Keratinocyte (primary cell): ENCODE data around the gene LENG9. TPM values are rescaled to one million over a fixed set of nuclear protein-coding genes. Genes with fewer than 3 reads are reported as not detected.

ENCODE experiments used
- DNase-seq: peaks from one replicate; pipeline ENCODE4 v3.0.0-alpha.2; 2011; ENCODE audit warnings: low read depth, missing footprints, low spot score
- FAIRE-seq: peaks from 2 replicates; lab custom pipeline; 2011; peaks lifted over from hg19 to GRCh38; lab: Jason Lieb, UNC
- H2AFZ ChIP-seq: 2 replicates; pipeline ENCODE4 v1.6.0; 2012; ENCODE audit warnings: low read length, control low read depth, inconsistent platforms; ENCODE audit not compliant: control insufficient read depth
- H3K27ac ChIP-seq: 2 replicates; pipeline ENCODE4 v1.5.1; 2011; ENCODE audit warnings: low read length; ENCODE audit not compliant: control insufficient read depth, insufficient read depth
- H3K27me3 ChIP-seq: 3 replicates; pipeline ENCODE4 v1.6.0; 2011; ENCODE audit warnings: low read length; ENCODE audit not compliant: control insufficient read depth, insufficient read depth; ENCODE audit errors: extremely low read depth
- H3K36me3 ChIP-seq, 2 experiments: 2 replicates in 1 of 2; 3 replicates in 1 of 2; pipeline ENCODE4 v1.5.1; 2011; ENCODE audit warnings: low read length in 2 of 2, mild to moderate bottlenecking in 1 of 2; ENCODE audit not compliant: control insufficient read depth in 2 of 2, insufficient read depth in 2 of 2; ENCODE audit errors: extremely low read depth in 1 of 2
- H3K4me1 ChIP-seq: 3 replicates; pipeline ENCODE4 v1.5.1; 2011; ENCODE audit warnings: low read length; ENCODE audit not compliant: control insufficient read depth, insufficient read depth; ENCODE audit errors: extremely low read depth
- H3K4me2 ChIP-seq: 3 replicates; pipeline ENCODE4 v1.6.0; 2011; ENCODE audit warnings: low read depth, low read length; ENCODE audit not compliant: control insufficient read depth, insufficient read depth; ENCODE audit errors: extremely low read depth
- H3K4me3 ChIP-seq, 3 experiments: fragments of 200-600 bp in 1 of 3; sonication (generic) in 1 of 3; 2 replicates in 2 of 3; 3 replicates in 1 of 3; pipeline ENCODE4 v1.5.1; 2011 to 2016; ENCODE audit warnings: low read length in 3 of 3, mild to moderate bottlenecking in 3 of 3, control low read depth in 2 of 3, inconsistent platforms in 1 of 3, low read depth in 1 of 3, mixed read lengths in 1 of 3, mixed run types in 1 of 3, moderate library complexity in 1 of 3; ENCODE audit not compliant: control insufficient read depth in 2 of 3, insufficient read depth in 2 of 3; ENCODE audit errors: extremely low read depth in 1 of 3
- H3K79me2 ChIP-seq: 2 replicates; pipeline ENCODE4 v1.6.0; 2012; ENCODE audit warnings: low read length; ENCODE audit not compliant: control insufficient read depth, insufficient read depth
- H3K9ac ChIP-seq: 3 replicates; pipeline ENCODE4 v1.6.0; 2011; ENCODE audit warnings: low read length; ENCODE audit not compliant: control insufficient read depth, insufficient read depth; ENCODE audit errors: extremely low read depth
- H3K9me1 ChIP-seq: 3 replicates; pipeline ENCODE4 v1.6.0; 2011; ENCODE audit warnings: low read length; ENCODE audit not compliant: control insufficient read depth, insufficient read depth; ENCODE audit errors: extremely low read depth
- H3K9me3 ChIP-seq: 2 replicates; pipeline ENCODE4 v1.5.1; 2012; ENCODE audit warnings: low read depth, low read length; ENCODE audit not compliant: control insufficient read depth
- H4K20me1 ChIP-seq: 3 replicates; pipeline ENCODE4 v1.6.0; 2011; ENCODE audit warnings: low read length; ENCODE audit not compliant: control insufficient read depth, insufficient read depth; ENCODE audit errors: extremely low read depth
- CTCF ChIP-seq, 3 experiments: IDR thresholded peaks in 1 of 3; conservative IDR thresholded peaks in 1 of 3; optimal IDR thresholded peaks in 1 of 3; 2 replicates in 2 of 3; 3 replicates in 1 of 3; pipeline versions ENCODE3 to v1.5.1; 2011; ENCODE audit warnings: low read length in 3 of 3, mild to moderate bottlenecking in 3 of 3, moderate library complexity in 2 of 3, control low read depth in 1 of 3, inconsistent platforms in 1 of 3; ENCODE audit not compliant: insufficient read depth in 2 of 3; ENCODE audit errors: extremely low read depth in 1 of 3
- EZH2 ChIP-seq: IDR thresholded peaks from one replicate; pipeline ENCODE4 v1.6.1; 2012; ENCODE audit warnings: inconsistent platforms, mild to moderate bottlenecking, low read length, moderate library complexity
- dilution Hi-C: fragments of 300-500 bp; cut with MboI; formaldehyde crosslinking; loops from one replicate; pipeline ENCODE4 v1.7.0; 2020; ENCODE audit warnings: low sequenced_read_pairs; ENCODE audit not compliant: extremely low pct_ligation_motif_present
- polyA plus RNA-seq, 5 experiments: library from polyadenylated mRNA; depleted of rRNA in 3 of 5; stranded (reverse) in 3 of 5; stranded (forward) in 1 of 5; unstranded in 1 of 5; fragments of >200 nt; gene quantifications; 1 replicate in 1 of 5; 2 replicates in 3 of 5; 3 replicates in 1 of 5; pipeline versions ENCODE4 v1.2.1 to v1.2.3, GENCODE V29; 2011 to 2012; ENCODE audit warnings: missing spikeins in 2 of 5, low read depth in 1 of 5, low replicate concordance in 1 of 5

Gene LENG9
- polyA plus RNA-seq, 1 donor (not counting 4 experiments of a cell fraction or from before 2014, with no cell fraction given), result 1.3 TPM

DNA sequence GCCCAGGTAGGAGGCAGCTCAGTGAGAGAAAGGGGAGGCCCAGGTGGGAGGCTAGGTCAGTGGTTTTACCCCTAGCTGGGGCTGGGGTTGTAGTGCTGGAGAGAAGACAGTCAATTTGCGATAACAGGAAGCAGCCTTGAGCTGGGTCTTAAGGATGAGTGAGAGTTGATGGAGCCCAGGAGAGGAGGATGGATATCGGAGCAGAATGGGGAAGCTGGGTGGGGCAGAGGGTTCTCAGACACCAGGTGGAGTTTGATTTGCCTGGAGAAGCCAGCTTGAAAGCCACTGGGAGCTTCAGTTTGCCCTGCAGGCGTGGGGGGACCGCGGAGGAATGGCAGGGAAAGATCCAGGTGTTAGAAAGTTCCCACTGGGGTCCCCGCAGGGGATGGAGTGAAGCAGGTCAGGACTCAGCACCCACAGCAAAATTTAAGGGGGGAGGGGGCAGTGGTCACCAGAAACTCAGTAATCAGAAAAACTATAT, 10.4 kb upstream of the LENG9 start:
- Histone ChIP-seq H3K27me3 (no peaks in the 10 kb centered on the region), H3K9me3 (no peaks in the 10 kb centered on the region), H3K27ac (no peak overlapping the region), H3K79me2 (peaks cover 9% of the 10 kb centered on the region), H3K4me1 (peaks cover 28% of the 10 kb centered on the region), H2AFZ (peak overlapping the region; percentile 96), H3K4me2 (peak overlapping the region; percentile 78), H3K4me3 (no peak overlapping the region), H3K9me1 (no peaks in the 10 kb centered on the region), H4K20me1 (no peaks in the 10 kb centered on the region), H3K9ac (peak overlapping the region; percentile 64), H3K36me3 (no peaks in the 10 kb centered on the region)
- no peak for DNase-seq
- TF ChIP-seq CTCF (optimal IDR thresholded peaks at IDR 0.05 in 1 of 3, IDR thresholded peaks at IDR 0.05 in 1 of 3, conservative IDR thresholded peaks at IDR 0.05 in 1 of 3; ENCODE audit: extremely low read depth in 1 of 3, insufficient read depth in 2 of 3, low read length in 3 of 3) (no peak), EZH2 (no peak)
- FAIRE-seq, result no peak
- dilution Hi-C loops, result no loop called here

- peak; percentile 63 for FAIRE-seq
Measured at GRCh38 chr19:54473071-54473891, 9.7 kb upstream of the LENG9 start, which contains the start of gene CDC42EP5. CDC42EP5 (minus strand) TSS chr19:54473296; CDS start chr19:54465547, 7,749 bp downstream.

More at GRCh38 chr19:54473071-54473891, 9.7 kb upstream of the LENG9 start, which contains the start of gene CDC42EP5:
- TF ChIP-seq EZH2, result no peak
- no peak for TF ChIP-seq CTCF (optimal IDR thresholded peaks at IDR 0.05 in 1 of 3, IDR thresholded peaks at IDR 0.05 in 1 of 3, conservative IDR thresholded peaks at IDR 0.05 in 1 of 3; ENCODE audit: extremely low read depth in 1 of 3, insufficient read depth in 2 of 3, low read length in 3 of 3)
- H3K4me2 ChIP-seq, result peak within 1 kb of the TSS; percentile 78
- H3K27ac ChIP-seq, result peak within 1 kb of the TSS; percentile 26
- peak within 1 kb of the TSS; percentile 53 to 85 (median 61) for H3K4me3 ChIP-seq
- H3K4me1 ChIP-seq, result peaks cover 28% of the 10 kb centered on the region
- no peaks in the 10 kb centered on the region for H4K20me1 ChIP-seq
- H3K9ac ChIP-seq, result peak within 1 kb of the TSS; percentile 64
- no peak for DNase-seq
- dilution Hi-C loops, result no loop called here
- no peaks in the 10 kb centered on the region for H3K27me3 ChIP-seq
- H3K9me3 ChIP-seq, result no peaks in the 10 kb centered on the region
- peaks cover 9% of the 10 kb centered on the region for H3K79me2 ChIP-seq
- H2AFZ ChIP-seq, result peak within 1 kb of the TSS; percentile 96
- H3K9me1 ChIP-seq, result no peaks in the 10 kb centered on the region
- no peaks in the 10 kb centered on the region for H3K36me3 ChIP-seq
